Measurements from ENCODE around the gene RBM19.
"Not testable (repeated sequence)": the region's sequence is repeated elsewhere in the genome, so short reads cannot be mapped to it uniquely, and the experiment has no call there.

RBM19 gene

GRCh38 chr12:113812411-113813228 lies 153.5 kb downstream of the RBM19 start:
- Mint-ChIP-seq H3K27me3 (no peaks in the 10 kb centered on the region), H3K9me3 (ENCODE audit: low read depth) (peaks cover 3% of the 10 kb centered on the region), H3K4me1 (ENCODE audit: low read depth) (no peaks in the 10 kb centered on the region), H3K27ac (no peak overlapping the region), H3K36me3 (peaks cover 25% of the 10 kb centered on the region), H3K4me3 (no peak overlapping the region)

GRCh38 chr12:113809462-113810220 lies 156.5 kb downstream of the RBM19 start:
- H3K4me3 Mint-ChIP-seq; H3K27ac Mint-ChIP-seq; H3K9me3 Mint-ChIP-seq (ENCODE audit: low read depth); H3K4me1 Mint-ChIP-seq (ENCODE audit: low read depth); H3K27me3 Mint-ChIP-seq: not testable (repeated sequence)
- peaks cover 20% of the 10 kb centered on the region for H3K36me3 Mint-ChIP-seq

DNA sequence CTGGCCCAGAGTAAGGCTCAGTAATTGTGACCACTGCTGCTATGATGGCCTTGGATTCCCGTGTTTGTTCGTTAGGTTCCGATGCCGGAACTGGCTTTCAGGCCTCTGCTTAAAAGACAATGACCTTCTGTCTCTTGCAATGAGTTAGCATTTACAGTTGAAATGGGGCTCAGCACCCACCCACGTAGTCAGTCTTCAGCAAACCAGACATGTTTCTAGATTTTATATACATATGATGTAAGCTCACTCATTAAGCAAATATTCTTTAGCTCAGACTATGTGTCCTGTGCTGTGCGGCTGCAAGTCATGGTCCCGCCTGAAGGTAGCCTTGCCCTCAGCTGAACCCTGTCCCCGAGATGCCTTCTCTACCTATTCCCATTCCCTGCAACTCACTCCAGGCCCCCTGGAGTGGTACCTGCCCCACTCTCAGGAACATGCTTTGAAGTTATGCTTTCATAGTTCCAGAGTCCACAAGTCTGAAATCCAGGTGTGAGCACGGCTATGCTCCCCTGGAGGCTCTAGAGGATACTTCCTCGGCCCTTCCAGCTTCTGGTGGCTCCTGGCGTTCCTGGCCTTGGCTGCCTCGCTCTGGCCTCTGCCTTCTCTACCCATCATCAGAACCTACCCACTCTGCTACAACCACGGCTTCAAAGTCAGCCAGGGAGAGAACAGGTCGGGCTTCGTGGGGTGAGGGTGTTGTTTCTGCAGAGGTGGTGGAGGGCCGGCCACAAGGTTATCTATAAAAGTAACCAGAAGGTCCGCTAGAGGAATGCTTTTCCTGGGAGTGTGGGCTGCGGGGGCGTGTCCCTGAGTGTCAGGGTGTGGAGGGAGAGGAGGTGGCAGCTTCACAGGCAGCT lies 157.8 kb downstream of the RBM19 start:
- Mint-ChIP-seq H3K4me1 (ENCODE audit: low read depth) (no peaks in the 10 kb centered on the region), H3K4me3 (no peak overlapping the region), H3K36me3 (peaks cover 19% of the 10 kb centered on the region), H3K27me3 (no peaks in the 10 kb centered on the region), H3K27ac (no peak overlapping the region), H3K9me3 (ENCODE audit: low read depth) (peaks cover 8% of the 10 kb centered on the region)

- H3K27me3 Mint-ChIP-seq, result no peaks in the 10 kb centered on the region
- no peaks in the 10 kb centered on the region for H3K4me1 Mint-ChIP-seq (ENCODE audit: low read depth)
- H3K36me3 Mint-ChIP-seq, result peaks cover 9% of the 10 kb centered on the region
- no peak overlapping the region for H3K27ac Mint-ChIP-seq
- H3K4me3 Mint-ChIP-seq, result no peak overlapping the region
- peaks cover 8% of the 10 kb centered on the region for H3K9me3 Mint-ChIP-seq (ENCODE audit: low read depth)
Observed at GRCh38 chr12:113805673-113806072, 160.5 kb downstream of the RBM19 start.

- Mint-ChIP-seq H3K4me3 (no peak overlapping the region), H3K27me3 (no peaks in the 10 kb centered on the region), H3K4me1 (ENCODE audit: low read depth) (no peaks in the 10 kb centered on the region), H3K27ac (no peak overlapping the region), H3K9me3 (ENCODE audit: low read depth) (peaks cover 8% of the 10 kb centered on the region), H3K36me3 (peaks cover 9% of the 10 kb centered on the region)
Observed at GRCh38 chr12:113804961-113805600, 161.0 kb downstream of the RBM19 start.

DNA sequence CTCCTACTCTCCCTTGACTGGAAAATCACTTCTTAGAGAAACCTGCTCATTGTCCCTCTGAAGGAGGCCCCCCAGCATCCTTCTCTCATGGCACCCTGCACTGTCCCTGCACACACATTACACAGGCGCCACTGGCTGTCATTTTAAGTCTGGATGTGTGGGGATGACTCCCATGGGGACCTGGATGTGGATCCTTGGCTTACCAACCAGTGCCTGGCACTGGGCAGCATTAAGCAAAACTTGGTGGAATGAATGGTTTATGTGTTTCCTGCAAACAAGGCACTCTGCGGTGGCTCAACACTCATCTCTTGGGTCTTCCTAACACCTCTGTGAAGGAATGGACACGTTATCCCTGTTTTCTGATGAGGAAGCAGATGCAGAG lies 162.4 kb downstream of the RBM19 start:
- Mint-ChIP-seq H3K9me3 (ENCODE audit: low read depth) (peaks cover 8% of the 10 kb centered on the region), H3K36me3 (peaks cover 9% of the 10 kb centered on the region), H3K27ac (no peak overlapping the region), H3K27me3 (no peaks in the 10 kb centered on the region), H3K4me3 (no peak overlapping the region), H3K4me1 (ENCODE audit: low read depth) (no peaks in the 10 kb centered on the region)

DNA sequence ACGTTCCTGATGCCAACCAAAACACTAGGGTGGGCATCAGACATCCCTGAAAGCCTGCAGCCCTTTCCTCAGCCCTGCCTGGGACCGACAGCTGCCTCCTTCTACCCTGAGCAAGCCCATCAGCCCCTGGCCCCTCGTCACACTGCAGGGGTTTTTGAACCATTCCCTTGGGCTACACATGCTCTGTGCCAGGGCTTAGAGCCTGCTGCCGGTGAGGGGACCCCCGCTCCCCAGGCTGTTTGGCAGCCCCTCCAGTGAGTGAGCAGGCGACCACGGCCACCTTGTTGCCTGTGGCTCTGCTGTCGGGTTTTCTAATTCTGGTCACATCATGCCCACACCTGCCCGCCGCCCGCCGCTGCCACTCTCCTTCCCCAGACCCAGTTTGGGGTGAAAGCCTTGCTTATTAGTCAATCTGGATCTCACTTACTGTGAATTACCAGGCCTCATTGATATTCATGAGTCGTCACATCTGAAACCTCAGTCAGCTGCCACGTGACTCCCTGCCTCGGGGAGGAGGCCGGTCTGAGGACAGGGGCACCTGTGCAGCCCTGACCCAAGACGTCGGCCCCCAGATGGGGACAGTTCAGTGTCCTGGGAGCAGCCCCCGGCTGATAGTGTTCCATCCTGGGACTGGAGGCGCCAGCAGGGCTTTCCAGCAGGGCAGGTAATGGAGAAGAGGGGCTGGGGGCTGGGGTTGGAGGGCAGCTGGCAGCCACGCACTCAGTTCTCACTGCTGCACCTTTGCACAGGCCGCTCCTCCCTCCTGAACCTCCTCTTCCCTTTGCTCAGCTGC lies 163.0 kb downstream of the RBM19 start:
- Mint-ChIP-seq H3K4me3 (no peak overlapping the region), H3K27me3 (no peaks in the 10 kb centered on the region), H3K36me3 (peaks cover 9% of the 10 kb centered on the region), H3K4me1 (ENCODE audit: low read depth) (no peaks in the 10 kb centered on the region), H3K9me3 (ENCODE audit: low read depth) (peaks cover 8% of the 10 kb centered on the region), H3K27ac (no peak overlapping the region)

DNA sequence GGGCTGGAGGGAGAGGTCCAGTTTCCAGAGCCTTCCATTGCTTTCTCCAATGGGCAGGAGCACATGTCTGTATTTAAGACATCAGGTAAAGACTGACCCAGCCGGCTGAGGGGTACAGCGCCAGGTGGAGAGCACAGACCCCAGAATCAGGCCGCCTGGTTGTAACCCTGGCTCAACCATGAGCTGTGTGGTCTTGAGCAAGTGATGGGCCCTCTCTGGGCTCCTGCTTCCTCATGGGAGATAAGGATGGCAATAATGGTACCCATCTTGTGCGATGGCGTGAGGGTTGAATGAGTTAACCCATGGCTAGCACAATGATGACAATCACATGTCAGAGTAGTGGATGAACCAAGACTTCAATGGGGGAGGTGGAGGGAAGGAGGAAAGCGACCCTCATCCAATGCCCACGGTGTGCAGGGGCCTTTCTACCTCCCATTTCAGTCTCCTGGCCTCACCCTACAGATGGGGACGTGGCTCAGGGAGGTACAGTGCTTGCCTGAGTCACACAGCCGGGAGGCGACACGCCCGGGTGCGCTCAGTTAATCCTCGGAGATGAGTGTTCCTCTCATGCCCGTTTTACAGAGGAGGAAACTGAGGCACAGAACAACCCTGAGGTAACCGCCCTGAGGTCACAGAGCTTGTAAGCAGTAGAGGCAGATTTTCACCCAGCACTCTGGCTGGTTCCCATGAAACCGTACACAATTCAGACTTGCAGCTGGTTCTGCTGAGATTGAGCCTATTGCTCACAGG lies 163.9 kb downstream of the RBM19 start:
- no peak overlapping the region for H3K4me3 Mint-ChIP-seq
- peaks cover 5% of the 10 kb centered on the region for H3K9me3 Mint-ChIP-seq (ENCODE audit: low read depth)
- H3K4me1 Mint-ChIP-seq (ENCODE audit: low read depth), result no peaks in the 10 kb centered on the region
- H3K36me3 Mint-ChIP-seq, result peaks cover 5% of the 10 kb centered on the region
- no peak overlapping the region for H3K27ac Mint-ChIP-seq
- no peaks in the 10 kb centered on the region for H3K27me3 Mint-ChIP-seq

GRCh38 chr12:113800201-113800600 lies 165.9 kb downstream of the RBM19 start:
- no peaks in the 10 kb centered on the region for H3K4me1 Mint-ChIP-seq (ENCODE audit: low read depth)
- no peak overlapping the region for H3K4me3 Mint-ChIP-seq
- no peak overlapping the region for H3K27ac Mint-ChIP-seq
- H3K9me3 Mint-ChIP-seq (ENCODE audit: low read depth), result no peaks in the 10 kb centered on the region
- peaks cover 2% of the 10 kb centered on the region for H3K36me3 Mint-ChIP-seq
- no peaks in the 10 kb centered on the region for H3K27me3 Mint-ChIP-seq

- H3K27me3 Mint-ChIP-seq, result no peaks in the 10 kb centered on the region
- H3K27ac Mint-ChIP-seq, result no peak overlapping the region
- H3K36me3 Mint-ChIP-seq, result peaks cover 2% of the 10 kb centered on the region
- H3K4me1 Mint-ChIP-seq (ENCODE audit: low read depth), result no peaks in the 10 kb centered on the region
- no peaks in the 10 kb centered on the region for H3K9me3 Mint-ChIP-seq (ENCODE audit: low read depth)
- no peak overlapping the region for H3K4me3 Mint-ChIP-seq
Observed at GRCh38 chr12:113798552-113798951, 167.6 kb downstream of the RBM19 start.

DNA sequence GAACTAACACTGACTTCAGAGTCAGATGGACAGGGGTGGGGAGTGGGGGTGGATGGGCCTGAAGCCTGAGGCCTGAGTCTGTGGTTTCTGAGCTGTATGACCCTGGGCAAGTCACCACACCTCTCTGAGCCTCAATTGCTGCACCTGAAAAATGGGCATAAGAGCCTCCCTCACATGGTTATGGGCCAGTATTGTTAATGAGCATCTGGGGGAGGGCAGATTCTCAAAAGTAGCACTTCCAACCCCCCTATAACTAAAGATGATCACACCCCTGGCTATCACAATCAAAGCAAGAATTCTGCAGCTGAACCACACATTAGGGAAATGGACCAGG lies 168.6 kb downstream of the RBM19 start:
- no peaks in the 10 kb centered on the region for H3K4me1 Mint-ChIP-seq (ENCODE audit: low read depth)
- H3K4me3 Mint-ChIP-seq, result no peak overlapping the region
- H3K27me3 Mint-ChIP-seq, result no peaks in the 10 kb centered on the region
- peaks cover 2% of the 10 kb centered on the region for H3K36me3 Mint-ChIP-seq
- H3K27ac Mint-ChIP-seq, result no peak overlapping the region
- H3K9me3 Mint-ChIP-seq (ENCODE audit: low read depth), result no peaks in the 10 kb centered on the region

- Mint-ChIP-seq H3K4me3 (no peak overlapping the region), H3K27ac (no peak overlapping the region), H3K9me3 (ENCODE audit: low read depth) (no peaks in the 10 kb centered on the region), H3K27me3 (no peaks in the 10 kb centered on the region), H3K36me3 (peaks cover 2% of the 10 kb centered on the region), H3K4me1 (ENCODE audit: low read depth) (no peaks in the 10 kb centered on the region)
Observed at GRCh38 chr12:113796852-113797534, 169.1 kb downstream of the RBM19 start.
